ENCODE data around the gene ERFE.

DNA sequence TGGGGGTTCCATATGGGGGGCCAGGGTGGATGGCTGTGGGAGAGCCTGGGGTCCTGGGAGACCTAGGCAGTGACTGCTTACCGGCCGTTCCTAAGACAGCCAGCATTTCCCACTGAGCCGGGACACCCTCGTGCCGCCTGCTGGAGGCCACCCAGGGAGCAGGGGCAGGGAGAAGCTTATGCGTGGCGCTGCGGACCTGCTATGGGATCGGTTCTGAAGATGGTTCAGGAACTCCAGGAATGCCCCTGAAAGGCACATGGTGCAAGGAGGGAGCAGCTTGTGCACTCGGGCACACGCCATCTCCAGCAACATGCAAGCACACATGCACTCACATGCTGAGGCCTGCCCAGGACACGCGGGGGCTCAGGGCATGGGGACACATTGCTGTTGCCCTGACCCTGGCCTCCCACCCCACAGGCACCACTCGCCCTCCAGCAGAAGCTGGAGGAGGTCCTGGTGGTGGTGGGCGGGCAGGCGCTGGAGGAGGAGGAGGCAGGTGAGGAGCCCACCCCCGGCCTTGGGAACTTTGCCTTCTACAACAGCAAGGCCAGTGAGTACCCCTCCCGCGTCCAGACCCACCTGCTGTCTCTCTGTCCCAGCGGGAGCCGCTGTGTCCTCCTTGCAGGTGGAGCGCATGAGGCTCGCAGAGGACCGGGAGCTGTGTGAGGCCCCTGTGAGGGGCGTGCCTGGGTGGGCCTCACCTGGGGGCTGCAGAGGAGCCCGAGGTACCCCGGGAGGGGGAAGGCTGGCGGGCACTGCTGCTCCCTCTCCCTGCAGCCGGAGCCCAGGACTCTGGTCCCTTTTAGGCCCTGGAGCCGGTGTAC, 16.2 kb upstream of the ERFE start:
- TF ChIP-seq, protein P1, sequence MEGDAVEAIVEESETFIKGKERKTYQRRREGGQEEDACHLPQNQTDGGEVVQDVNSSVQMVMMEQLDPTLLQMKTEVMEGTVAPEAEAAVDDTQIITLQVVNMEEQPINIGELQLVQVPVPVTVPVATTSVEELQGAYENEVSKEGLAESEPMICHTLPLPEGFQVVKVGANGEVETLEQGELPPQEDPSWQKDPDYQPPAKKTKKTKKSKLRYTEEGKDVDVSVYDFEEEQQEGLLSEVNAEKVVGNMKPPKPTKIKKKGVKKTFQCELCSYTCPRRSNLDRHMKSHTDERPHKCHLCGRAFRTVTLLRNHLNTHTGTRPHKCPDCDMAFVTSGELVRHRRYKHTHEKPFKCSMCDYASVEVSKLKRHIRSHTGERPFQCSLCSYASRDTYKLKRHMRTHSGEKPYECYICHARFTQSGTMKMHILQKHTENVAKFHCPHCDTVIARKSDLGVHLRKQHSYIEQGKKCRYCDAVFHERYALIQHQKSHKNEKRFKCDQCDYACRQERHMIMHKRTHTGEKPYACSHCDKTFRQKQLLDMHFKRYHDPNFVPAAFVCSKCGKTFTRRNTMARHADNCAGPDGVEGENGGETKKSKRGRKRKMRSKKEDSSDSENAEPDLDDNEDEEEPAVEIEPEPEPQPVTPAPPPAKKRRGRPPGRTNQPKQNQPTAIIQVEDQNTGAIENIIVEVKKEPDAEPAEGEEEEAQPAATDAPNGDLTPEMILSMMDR (IDR thresholded peaks at IDR 0.05; ENCODE audit: insufficient read depth, low read length, poor library complexity, severe bottlenecking) = no peak
- no peak for TF ChIP-seq EZH2phosphoT487 (conservative IDR thresholded peaks at IDR 0.05; ENCODE audit: low read length)
